ENCODE measurements around the gene TRAPPC12.
"Not testable (repeated sequence)": the region's sequence is repeated elsewhere in the genome, so short reads cannot be mapped to it uniquely, and the experiment has no call there.

The TRAPPC12 gene

GRCh38 chr2:3488855-3489763 lies 109.6 kb downstream of the TRAPPC12 start:
- DNase-seq = no peak

- no peak for DNase-seq
Measured at GRCh38 chr2:3489764-3490115, 110.2 kb downstream of the TRAPPC12 start.

DNA sequence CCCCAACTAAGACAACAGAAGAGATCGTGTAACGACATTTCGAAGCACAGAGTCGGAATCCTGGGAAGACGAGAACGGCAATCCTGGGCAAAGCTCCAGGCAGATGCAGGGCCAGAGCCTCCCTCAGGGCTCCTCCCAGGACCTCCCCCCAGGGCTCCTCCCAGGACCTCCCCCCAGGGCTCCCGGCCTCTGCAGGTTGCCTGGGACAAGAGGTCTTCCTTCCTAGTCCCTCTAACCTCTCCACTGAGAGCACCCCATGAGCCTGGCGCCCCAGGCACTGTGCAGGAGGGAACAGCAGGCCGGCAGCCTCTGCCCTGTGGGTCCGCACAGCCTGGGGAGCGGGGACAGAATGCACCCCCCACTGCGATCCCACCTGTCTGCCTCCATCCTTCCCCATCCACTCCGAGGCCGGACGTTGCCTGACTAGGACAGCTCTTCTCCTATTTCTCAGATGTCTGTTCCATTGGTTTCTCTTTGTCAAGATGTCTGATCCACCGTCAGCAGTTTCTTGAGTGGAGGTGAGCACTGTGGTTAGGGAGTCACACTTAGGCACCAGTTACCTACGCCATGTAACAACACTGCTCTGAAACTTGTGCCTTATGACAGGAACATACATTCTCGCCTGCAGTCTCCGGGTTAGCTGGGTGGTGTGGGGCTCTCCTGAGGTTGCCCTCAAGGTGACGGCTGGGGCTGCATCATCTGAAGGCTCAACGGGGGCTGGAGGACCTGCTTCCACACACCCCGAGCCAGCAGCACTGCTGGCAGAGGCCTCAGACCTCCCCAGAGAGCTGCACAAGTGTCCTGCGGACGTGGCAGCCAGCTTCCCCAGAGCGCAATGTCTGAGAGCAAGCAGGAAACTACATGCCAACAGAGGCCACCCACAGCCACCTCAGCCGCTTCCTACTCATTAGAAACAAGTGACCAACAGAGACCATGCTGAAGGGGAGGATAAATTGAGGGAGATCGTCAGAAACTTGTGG lies 111.0 kb downstream of the TRAPPC12 start:
- no peak for DNase-seq

DNA sequence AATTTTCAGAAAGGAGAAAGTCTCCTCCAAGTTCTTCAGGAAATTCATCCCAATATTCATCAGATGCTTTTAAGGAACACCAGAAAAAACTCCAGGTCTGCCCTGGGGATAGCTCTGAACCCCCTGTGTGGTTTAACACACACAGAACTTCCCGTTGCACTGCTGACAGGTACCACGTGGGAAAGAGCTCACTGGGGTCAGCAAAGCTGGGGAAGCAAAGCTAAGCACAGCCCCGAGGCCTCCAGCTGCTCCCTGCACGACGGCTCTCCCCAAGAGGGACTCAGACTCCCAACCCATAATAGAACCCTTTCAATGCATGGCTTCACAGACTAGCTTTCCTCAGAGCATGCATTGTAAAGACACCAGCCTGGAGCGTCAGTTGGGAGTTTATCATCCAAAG lies 111.8 kb downstream of the TRAPPC12 start:
- no peak for DNase-seq

GRCh38 chr2:3491716-3492474 lies 112.4 kb downstream of the TRAPPC12 start:
- DNase-seq = no peak

- DNase-seq = not testable (repeated sequence)
Measured at GRCh38 chr2:3492475-3492787, 112.9 kb downstream of the TRAPPC12 start.

- DNase-seq = no peak
Measured at GRCh38 chr2:3492951-3493614, 113.6 kb downstream of the TRAPPC12 start.

DNA sequence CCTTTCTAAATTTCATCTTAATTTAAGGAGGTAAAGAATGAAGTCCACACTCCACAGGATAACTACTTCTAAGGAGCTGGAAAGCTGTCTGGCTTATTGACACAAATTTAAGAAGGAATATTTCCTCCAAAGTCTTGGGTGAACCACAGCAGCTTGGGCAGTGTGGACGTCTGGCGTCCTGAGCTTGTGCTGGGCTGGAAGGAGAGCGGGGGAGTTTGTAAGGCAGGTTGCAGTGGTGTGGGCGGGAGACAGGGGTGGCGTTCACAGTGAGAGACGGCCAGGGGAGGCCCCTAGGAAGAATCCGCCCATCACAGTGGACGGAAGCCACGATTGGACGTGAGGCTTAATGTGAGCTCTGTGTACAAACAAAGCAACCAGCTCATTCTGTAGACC lies 114.1 kb downstream of the TRAPPC12 start:
- DNase-seq = no peak

GRCh38 chr2:3494984-3495666 lies 115.6 kb downstream of the TRAPPC12 start:
- no peak for DNase-seq

DNA sequence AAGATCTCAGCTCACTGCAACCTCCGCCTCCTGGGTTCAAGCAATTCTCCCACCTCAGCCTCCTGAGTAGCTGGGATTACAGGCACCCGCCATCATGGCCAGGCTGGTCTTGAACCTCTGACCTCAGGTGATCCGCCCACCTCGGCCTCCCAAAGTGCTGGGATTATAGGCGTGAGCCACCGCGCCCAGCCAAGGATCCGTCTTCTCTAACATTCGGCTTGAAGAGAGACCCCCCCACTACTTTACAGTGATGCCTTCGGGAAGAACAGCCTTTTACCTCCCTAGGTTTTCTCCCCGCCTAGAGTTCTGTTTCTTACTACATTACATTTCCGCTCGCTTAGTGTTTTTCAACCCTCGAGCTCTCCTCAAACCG lies 117.2 kb downstream of the TRAPPC12 start:
- not testable (repeated sequence) for DNase-seq

DNA sequence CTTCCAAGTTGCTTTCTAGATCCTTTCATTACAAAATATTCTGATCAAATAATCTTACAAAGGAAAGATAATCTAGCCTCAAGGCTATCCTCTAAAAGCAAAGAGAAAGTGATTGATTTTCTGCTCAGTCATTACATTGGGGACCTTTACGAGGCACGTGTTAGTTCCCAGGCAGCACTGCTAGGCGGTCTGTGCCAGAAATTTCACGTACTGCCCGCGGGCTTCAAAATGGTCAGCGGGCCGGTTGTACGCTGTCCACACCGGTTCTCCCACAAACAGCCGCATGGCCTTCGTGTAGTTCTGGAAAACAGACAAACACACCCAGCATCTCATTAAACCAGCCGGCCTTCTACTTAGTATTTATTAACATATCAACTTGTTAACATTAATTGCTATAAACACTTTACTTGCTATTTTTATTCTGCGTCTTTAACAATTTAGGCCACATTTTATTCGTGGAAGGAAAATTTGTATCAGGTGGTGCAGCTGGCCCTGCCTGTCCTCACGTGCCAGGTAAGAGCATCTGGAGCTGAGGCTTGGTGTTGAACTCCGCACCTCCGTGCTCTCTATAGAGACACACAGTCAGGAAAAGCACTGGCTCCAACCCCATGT lies 119.4 kb downstream of the TRAPPC12 start:
- DNase-seq = no peak

GRCh38 chr2:3500326-3500899 lies 120.9 kb downstream of the TRAPPC12 start:
- no peak for DNase-seq

DNA sequence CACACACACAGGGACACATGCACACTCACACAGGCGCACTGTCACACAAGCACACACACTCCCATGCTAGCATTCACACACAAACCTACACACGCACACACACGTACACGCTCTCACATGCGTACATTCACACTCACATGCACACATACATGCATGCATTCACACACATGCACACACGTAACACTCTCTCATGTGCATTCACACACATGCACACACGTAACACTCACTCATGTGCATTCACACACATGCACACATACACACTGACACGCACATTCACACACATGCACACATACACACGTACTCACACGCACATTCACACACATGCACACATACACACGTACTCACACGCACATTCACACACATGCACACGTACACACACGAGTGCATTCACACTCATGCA lies 123.6 kb downstream of the TRAPPC12 start:
- no peak for DNase-seq

DNA sequence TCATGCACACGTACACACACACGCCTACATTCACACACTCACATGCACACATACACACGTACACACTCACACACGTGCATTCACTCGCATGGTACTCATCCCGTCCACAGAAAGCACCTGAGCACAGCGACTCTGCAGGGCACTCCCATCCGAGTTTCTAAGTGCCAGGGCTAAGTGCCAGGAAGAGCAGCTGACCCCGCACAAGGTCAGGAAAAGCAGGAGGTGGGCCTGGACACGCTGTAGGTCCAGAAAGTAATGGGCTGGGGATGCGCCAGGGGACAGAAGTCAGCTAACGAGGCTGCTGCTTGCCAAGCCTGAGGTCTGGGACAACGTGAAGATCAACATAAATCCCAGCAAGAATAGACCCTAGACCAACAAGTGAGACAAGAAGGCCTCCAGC lies 124.0 kb downstream of the TRAPPC12 start:
- no peak for DNase-seq

GRCh38 chr2:3504741-3505140 lies 125.2 kb downstream of the TRAPPC12 start:
- no peak for DNase-seq

DNA sequence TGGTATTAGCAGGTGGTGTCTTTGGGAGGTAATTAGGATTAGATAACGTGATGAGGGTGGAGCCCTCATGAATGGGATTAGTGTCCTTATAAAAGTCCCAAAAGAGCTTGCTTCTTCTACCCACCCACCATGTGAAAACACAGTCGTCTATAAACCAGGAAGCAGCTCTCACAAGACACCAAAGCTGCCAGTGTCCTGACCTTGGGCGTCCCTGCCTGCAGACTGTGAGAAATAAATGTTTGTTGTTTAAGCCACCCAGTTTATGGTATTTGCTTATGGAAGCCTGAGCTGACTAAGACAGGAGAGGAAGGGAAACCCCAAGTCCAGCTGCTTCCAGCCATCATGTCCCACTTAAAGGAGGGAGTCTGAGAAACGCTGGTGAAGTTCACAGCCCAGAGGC lies 126.3 kb downstream of the TRAPPC12 start:
- DNase-seq = no peak

DNA sequence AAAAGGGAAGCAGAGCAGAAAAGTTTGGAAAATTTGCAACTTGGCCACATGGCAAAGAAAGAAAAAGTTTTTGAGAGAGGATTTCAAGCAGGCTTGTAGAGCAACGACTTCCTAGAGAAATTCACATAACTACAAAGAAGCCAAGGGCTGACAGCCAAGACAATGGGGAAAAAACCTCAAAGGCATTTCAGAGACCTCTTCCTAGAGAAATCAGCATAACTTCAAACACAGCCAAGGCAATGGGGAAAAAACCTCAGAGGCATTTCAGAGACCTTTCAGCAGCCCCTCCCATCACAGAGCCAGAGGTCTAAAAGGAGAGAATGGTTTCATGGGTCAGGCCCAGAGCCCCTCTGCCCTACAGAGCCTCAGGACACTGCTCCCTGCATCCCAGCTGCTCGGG lies 132.6 kb downstream of the TRAPPC12 start:
- no peak for DNase-seq

- DNase-seq = no peak
Measured at GRCh38 chr2:3513026-3513810, 133.7 kb downstream of the TRAPPC12 start.

- DNase-seq = not testable (repeated sequence)
Measured at GRCh38 chr2:3515438-3515837, 135.9 kb downstream of the TRAPPC12 start.

DNA sequence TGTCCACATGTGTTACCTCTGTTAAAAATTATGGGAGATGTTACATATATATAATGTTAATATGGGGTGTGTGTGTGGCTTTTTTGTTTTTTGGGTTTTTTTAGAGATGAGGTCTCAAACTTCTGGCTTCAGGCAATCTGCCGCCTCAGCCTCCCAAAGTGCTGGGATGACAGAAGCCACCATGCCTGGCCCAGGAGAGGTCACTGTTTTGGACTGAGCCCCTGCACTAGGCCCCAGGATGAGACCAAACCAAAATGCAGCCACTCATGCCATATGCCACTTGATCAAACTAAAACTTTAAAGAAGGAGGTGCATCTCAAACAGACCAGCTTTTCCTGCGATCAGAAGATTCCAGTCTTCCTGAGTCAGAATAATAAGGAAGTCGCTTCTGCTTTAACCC lies 137.3 kb downstream of the TRAPPC12 start:
- DNase-seq = no peak
